Gastroesophageal sphincter (tissue), 3 donors: ENCODE measurements around the gene CADM1.

Source experiments
- POLR2A ChIP-seq, 2 donors: fragments of 450-650 bp; IDR thresholded peaks; one replicate each; pipeline ENCODE4 v1.6.1; 2017; ENCODE audit warnings: antibody characterized with exemption in 2 of 2, mild to moderate bottlenecking in 2 of 2, moderate library complexity in 1 of 2
- POLR2AphosphoS5 ChIP-seq: sonication (generic); formaldehyde crosslinking; IDR thresholded peaks from one replicate; pipeline ENCODE4 v1.6.1; 2017; ENCODE audit warnings: antibody characterized with exemption
- TF ChIP-seq, protein P1 (sequence below), 4 experiments: fragments of 200-600 bp in 2 of 4; fragments of 450-650 bp in 2 of 4; sonication (generic) in 1 of 4; IDR thresholded peaks; one replicate each; pipeline ENCODE4 v1.5.1; 2017 to 2019; ENCODE audit warnings: antibody characterized with exemption in 4 of 4, mild to moderate bottlenecking in 2 of 4, moderate library complexity in 2 of 4

DNA sequence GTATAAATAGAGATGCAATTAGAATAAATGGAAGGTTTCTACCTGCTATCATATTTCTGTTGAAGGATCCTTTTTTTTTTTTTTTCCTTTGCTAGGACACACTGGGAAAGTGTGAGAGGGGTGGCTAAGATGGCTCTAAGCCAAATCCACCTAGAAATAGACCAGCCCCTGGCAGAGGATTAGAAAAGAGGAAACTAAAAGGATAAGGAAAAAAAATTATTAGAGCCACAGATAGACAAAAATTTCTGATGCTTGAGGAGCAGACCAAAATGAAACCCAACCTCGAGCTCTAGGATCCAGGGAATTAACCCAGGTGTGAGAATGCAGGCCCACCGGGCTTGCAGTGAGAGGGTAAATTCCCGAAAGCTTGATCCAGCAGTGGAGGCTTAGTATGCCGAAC lies 262.3 kb downstream of the CADM1 start:
- TF ChIP-seq POLR2A (IDR thresholded peaks at IDR 0.05) (no peak), POLR2AphosphoS5 (no peak)
- TF ChIP-seq, protein P1, sequence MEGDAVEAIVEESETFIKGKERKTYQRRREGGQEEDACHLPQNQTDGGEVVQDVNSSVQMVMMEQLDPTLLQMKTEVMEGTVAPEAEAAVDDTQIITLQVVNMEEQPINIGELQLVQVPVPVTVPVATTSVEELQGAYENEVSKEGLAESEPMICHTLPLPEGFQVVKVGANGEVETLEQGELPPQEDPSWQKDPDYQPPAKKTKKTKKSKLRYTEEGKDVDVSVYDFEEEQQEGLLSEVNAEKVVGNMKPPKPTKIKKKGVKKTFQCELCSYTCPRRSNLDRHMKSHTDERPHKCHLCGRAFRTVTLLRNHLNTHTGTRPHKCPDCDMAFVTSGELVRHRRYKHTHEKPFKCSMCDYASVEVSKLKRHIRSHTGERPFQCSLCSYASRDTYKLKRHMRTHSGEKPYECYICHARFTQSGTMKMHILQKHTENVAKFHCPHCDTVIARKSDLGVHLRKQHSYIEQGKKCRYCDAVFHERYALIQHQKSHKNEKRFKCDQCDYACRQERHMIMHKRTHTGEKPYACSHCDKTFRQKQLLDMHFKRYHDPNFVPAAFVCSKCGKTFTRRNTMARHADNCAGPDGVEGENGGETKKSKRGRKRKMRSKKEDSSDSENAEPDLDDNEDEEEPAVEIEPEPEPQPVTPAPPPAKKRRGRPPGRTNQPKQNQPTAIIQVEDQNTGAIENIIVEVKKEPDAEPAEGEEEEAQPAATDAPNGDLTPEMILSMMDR (IDR thresholded peaks at IDR 0.05), result no peak
